K562 (cell line): Measurements from ENCODE around the gene ATE1. TPM values are rescaled to one million over a fixed set of nuclear protein-coding genes. Genes with fewer than 3 reads are reported as not detected.

Source experiments
- ATAC-seq: fragments of 200-7000 bp; cut with Tn5 transposase; 3 replicates; pipeline ENCODE4 v1.9.1; 2020; ENCODE audit warnings: moderate library complexity
- BruUV-seq: library from RNA; stranded (reverse); fragments of 400-500 nt; replicated peaks from 2 replicates; lab custom pipeline; 2021; lab: Mats Ljungman, UMichigan
- CTCF ChIA-PET: fragments of 300-600 bp; formaldehyde crosslinking; extraction: SDS; loops from one replicate; lab custom pipeline; 2021; ENCODE audit warnings: low intra/inter-chr PET ratio; lab: Yijun Ruan, JAX
- POLR2A ChIA-PET: fragments of 300-600, 350-650 bp; sonication (Branson Sonifier 250); formaldehyde crosslinking; extraction: SDS; loops from one replicate; lab custom pipeline; 2021; ENCODE audit warnings: antibody characterized with exemption, inconsistent platforms; lab: Yijun Ruan, JAX
- DNase-seq, 4 experiments: peaks; one replicate each; pipeline versions ENCODE4 v3.0.0 to v3.0.0-alpha.2; 2011 to 2018; ENCODE audit warnings: low spot score in 3 of 4, mixed read lengths in 3 of 4; ENCODE audit errors: extremely low read depth in 1 of 4
- FAIRE-seq: peaks from 2 replicates; lab custom pipeline; 2011; peaks lifted over from hg19 to GRCh38; lab: Jason Lieb, UNC
- H2AFZ ChIP-seq: 2 replicates; pipeline ENCODE4 v1.6.0; 2011; ENCODE audit warnings: low read depth, low read length, control low read depth, inconsistent platforms
- H3K27ac ChIP-seq: fragments of 200-600 bp; 3 replicates; pipeline ENCODE4 v1.8.0; 2011; ENCODE audit warnings: low read depth, mild to moderate bottlenecking, control low read depth, inconsistent platforms, low read length, moderate library complexity, mixed read lengths; ENCODE audit errors: extremely low read depth
- H3K27me3 ChIP-seq, 2 experiments: fragments of 300-600 bp in 1 of 2; 2 replicates in 1 of 2; 3 replicates in 1 of 2; pipeline versions ENCODE4 v1.6.0 to v1.8.0; 2011; ENCODE audit warnings: inconsistent platforms in 2 of 2, low read length in 2 of 2, mild to moderate bottlenecking in 1 of 2, mixed read lengths in 1 of 2, moderate library complexity in 1 of 2; ENCODE audit not compliant: control insufficient read depth in 2 of 2, insufficient read depth in 2 of 2
- H3K36me3 ChIP-seq: fragments of 300-600 bp; 3 replicates; pipeline ENCODE4 v1.8.0; 2011; ENCODE audit warnings: mild to moderate bottlenecking, low read length, inconsistent platforms; ENCODE audit not compliant: control insufficient read depth, insufficient read depth
- H3K4me1 ChIP-seq, 2 experiments: fragments of 200-600 bp in 1 of 2; replicated peaks in 1 of 2; 2 replicates in 1 of 2; 3 replicates in 1 of 2; pipeline versions ENCODE4 v1.5.1 to v1.8.0; 2011; ENCODE audit warnings: inconsistent platforms in 2 of 2, low read length in 2 of 2, mild to moderate bottlenecking in 1 of 2, mixed read lengths in 1 of 2, moderate library complexity in 1 of 2; ENCODE audit not compliant: control insufficient read depth in 2 of 2, insufficient read depth in 2 of 2
- H3K4me2 ChIP-seq: 2 replicates; pipeline ENCODE4 v1.6.1; 2011; ENCODE audit warnings: low read length, control low read depth, inconsistent platforms, mixed read lengths; ENCODE audit not compliant: insufficient read depth
- H3K4me3 ChIP-seq: fragments of 200-600 bp; sonication (generic), shearing (Covaris generic); 2 replicates; pipeline ENCODE4 v1.5.1; 2016; ENCODE audit warnings: control low read depth, inconsistent platforms
- H3K79me2 ChIP-seq: fragments of 200-600 bp; 3 replicates; pipeline ENCODE4 v1.8.0; 2011; ENCODE audit warnings: low read length, inconsistent platforms; ENCODE audit not compliant: control insufficient read depth, insufficient read depth
- H3K9ac ChIP-seq, 2 experiments: 2 replicates each; pipeline versions ENCODE4 v1.6.0 to v1.6.1; 2011; ENCODE audit warnings: low read depth in 2 of 2, low read length in 2 of 2, control low read depth in 1 of 2, inconsistent platforms in 1 of 2, mild to moderate bottlenecking in 1 of 2, mixed read lengths in 1 of 2; ENCODE audit not compliant: insufficient read depth in 1 of 2
- H3K9me1 ChIP-seq: one replicate; pipeline ENCODE4 v1.6.0; 2011; ENCODE audit warnings: inconsistent platforms, mild to moderate bottlenecking, low read length, moderate library complexity; ENCODE audit not compliant: control insufficient read depth, insufficient read depth
- H3K9me3 ChIP-seq: replicated peaks from 2 replicates; pipeline ENCODE4 v1.5.1; 2011; ENCODE audit warnings: low read depth, low read length, inconsistent platforms; ENCODE audit not compliant: control insufficient read depth, insufficient read depth
- H4K20me1 ChIP-seq: replicated peaks from 2 replicates; pipeline ENCODE4 v1.6.1; 2011; ENCODE audit warnings: low read length, inconsistent platforms, mixed read lengths; ENCODE audit not compliant: control insufficient read depth, insufficient read depth
- CTCF ChIP-seq, 3 experiments: IDR thresholded peaks in 2 of 3; conservative IDR thresholded peaks in 1 of 3; 2 replicates each; pipeline ENCODE4 v1.5.1; 2011 to 2012; ENCODE audit warnings: low read length in 3 of 3, mild to moderate bottlenecking in 3 of 3, control low read depth in 2 of 3, improper control_type of control experiment in 1 of 3, inconsistent platforms in 1 of 3, low read depth in 1 of 3, mixed read lengths in 1 of 3, moderate library complexity in 1 of 3; ENCODE audit not compliant: insufficient read depth in 2 of 3
- KDM5B ChIP-seq: fragments of 200-600 bp; sonication (generic); IDR thresholded peaks from 2 replicates; pipeline ENCODE4 v1.6.1; 2012; ENCODE audit warnings: low read depth, mild to moderate bottlenecking, moderate library complexity, low read length, control low read depth, inconsistent platforms; ENCODE audit not compliant: insufficient replicate concordance
- MTA1 ChIP-seq: fragments of 450-650 bp; IDR thresholded peaks from 2 replicates; pipeline ENCODE4 v1.6.1; 2017; ENCODE audit warnings: borderline replicate concordance
- NCOA6 ChIP-seq: fragments of 450-650 bp; IDR thresholded peaks from 2 replicates; pipeline ENCODE4 v1.6.1; 2017; ENCODE audit warnings: mild to moderate bottlenecking
- RAD51 ChIP-seq: fragments of 450-650 bp; IDR thresholded peaks from 2 replicates; pipeline ENCODE4 v1.7.1; 2016; ENCODE audit warnings: low read depth, mild to moderate bottlenecking, borderline replicate concordance
- STAG1 ChIP-seq: sonication (generic); formaldehyde crosslinking; IDR thresholded peaks from 2 replicates; pipeline ENCODE4 v1.5.0; 2020; ENCODE audit warnings: missing genetic modification reagents, borderline replicate concordance
- STAT5B ChIP-seq: fragments of 250-450 bp; sonication (Bioruptor Pico); IDR thresholded peaks from 2 replicates; pipeline ENCODE4 v1.8.0; 2021; ENCODE audit warnings: mild to moderate bottlenecking, inconsistent platforms
- TAF9B ChIP-seq: fragments of 450-650 bp; IDR thresholded peaks from 2 replicates; pipeline ENCODE4 v1.6.1; 2018; ENCODE audit warnings: mild to moderate bottlenecking; ENCODE audit not compliant: partially characterized antibody
- ZFPM2 ChIP-seq: fragments of 250-450 bp; sonication (Bioruptor Pico); IDR thresholded peaks from 2 replicates; pipeline ENCODE4 v1.5.1; 2022; ENCODE audit warnings: mild to moderate bottlenecking
- ZNF449 ChIP-seq: fragments of 250-450 bp; sonication (Bioruptor Pico); IDR thresholded peaks from 2 replicates; pipeline ENCODE4 v1.8.0; 2022; ENCODE audit warnings: moderate library complexity, mild to moderate bottlenecking, inconsistent platforms
- ZNF507 ChIP-seq: conservative IDR thresholded peaks from 2 replicates; pipeline ENCODE4 v1.6.1; 2017; ENCODE audit warnings: missing genetic modification characterization, missing compliant biosample characterization
- ZNF76 ChIP-seq: fragments of 250-450 bp; sonication (Bioruptor Pico); IDR thresholded peaks from 2 replicates; pipeline ENCODE4 v1.4.0; 2020; ENCODE audit warnings: mild to moderate bottlenecking, moderate library complexity, borderline replicate concordance
- WGBS: fragments of 100-300 bp; shearing (Covaris generic); methylation state at CpG from one replicate; pipeline ENCODE4 v1.1.6; 2016; ENCODE audit warnings: low coverage, mixed read lengths; ENCODE audit not compliant: insufficient coverage; ENCODE audit errors: missing lambda C conversion rate; 5-methylcytosine and 5-hydroxymethylcytosine counted together
- in situ Hi-C: fragments of 300-500 bp; cut with MboI; formaldehyde crosslinking; loops from 4 replicates; pipeline ENCODE4 v1.15.0; 2018; ENCODE audit warnings: inconsistent platforms, mixed read lengths
- intact Hi-C: fragments of 100-400 bp; cut with micrococcal nuclease; formaldehyde crosslinking; loops from 2 replicates; pipeline ENCODE4 v1.14.2; 2022
- polyA plus RNA-seq, 8 experiments: library from polyadenylated mRNA; depleted of rRNA in 4 of 8; stranded (reverse) in 5 of 8; unstranded in 3 of 8; fragments of >200 nt; fragmentation: Nextera tagmentation in 2 of 8; fragmentation: Illumina TruSeq in 1 of 8; extraction: Ambion mirVana in 2 of 8; extraction: Trizol in 1 of 8; gene quantifications; 2 replicates each; pipeline versions ENCODE4 v1.2.1 to v1.2.3, GENCODE V29; 2011 to 2014; ENCODE audit warnings: inconsistent platforms in 1 of 8, missing spikeins in 1 of 8
- total RNA-seq, 7 experiments: library from RNA; depleted of rRNA in 6 of 7; stranded (reverse); fragments of >200 nt in 6 of 7; fragmentation: Illumina TruSeq in 2 of 7; extraction: Trizol in 2 of 7; gene quantifications; 2 replicates each; pipeline versions ENCODE4 v1.2.1 to v1.2.3, GENCODE V29; 2011 to 2021; ENCODE audit warnings: low replicate concordance in 1 of 7

The ATE1 gene
- total and polyA plus RNA-seq, 9 of the 15 experiments (the other 6 are each of a cell fraction or from before 2014, with no cell fraction given), result 3.0 to 14.2 (median 8.8) TPM

GRCh38 chr10:121710207-121710606 is 217.6 kb downstream of the ATE1 start (continued):
- TF ChIP-seq ZNF76 (CRISPR knock-in tag), result no peak
- TF ChIP-seq STAG1 (CRISPR knock-in tag), result no peak

GRCh38 chr10:121709675-121710073 is 218.2 kb downstream of the ATE1 start:
- no peak overlapping the region for H2AFZ ChIP-seq
- H3K79me2 ChIP-seq, result no peaks in the 10 kb centered on the region
- in situ Hi-C loops (no loop called here), intact Hi-C loops (no loop called here)
- no peak for DNase-seq
- FAIRE-seq, result no peak
- H3K4me2 ChIP-seq, result no peak overlapping the region
- H3K9me3 ChIP-seq, result no peaks in the 10 kb centered on the region
- no peaks in the 10 kb centered on the region for H3K4me1 ChIP-seq
- H4K20me1 ChIP-seq, result no peaks in the 10 kb centered on the region
- ChIA-PET POLR2A (no interaction called here), CTCF (no interaction called here)
- H3K9ac ChIP-seq, result no peak overlapping the region
- 1% methylated on average over 8 of the region's 9 CpGs for WGBS
- H3K36me3 ChIP-seq, result no peaks in the 10 kb centered on the region
- BruUV-seq, result no TSS peak
- no peak overlapping the region for H3K4me3 ChIP-seq
- peaks cover 0 to 4% of the 10 kb centered on the region in 2 experiments; a peak in 2 of 5 replicates for H3K27me3 ChIP-seq
- no peak overlapping the region for H3K27ac ChIP-seq
- ATAC-seq, result no peak
- H3K9me1 ChIP-seq, result no peaks in the 10 kb centered on the region
- TF ChIP-seq CTCF (IDR thresholded peaks at IDR 0.05 in 2 of 3, conservative IDR thresholded peaks at IDR 0.05 in 1 of 3; ENCODE audit: insufficient read depth in 2 of 3, low read depth in 1 of 3, low read length in 3 of 3), result no peak
- no peak for TF ChIP-seq NCOA6
- no peak for TF ChIP-seq STAT5B (CRISPR knock-in tag)
- TF ChIP-seq TAF9B, result no peak
- TF ChIP-seq KDM5B, result no peak
- TF ChIP-seq MTA1, result no peak
- no peak for TF ChIP-seq ZNF449 (CRISPR knock-in tag)
- no peak for TF ChIP-seq RAD51
- TF ChIP-seq ZFPM2 (CRISPR knock-in tag), result no peak
- TF ChIP-seq ZNF507 (tag), result no peak
